Stimulated activated CD4-positive, alpha-beta T cell treated with anti-CD3 and anti-CD28 coated beads, Interleukin-12 subunit alpha, Interleukin-12 subunit beta, amount 100 ng/mL, for 48 hours (primary cell): ENCODE data around the gene CD63.
"Not testable (repeated sequence)": the region's sequence is repeated elsewhere in the genome, so short reads cannot be mapped to it uniquely, and the experiment has no call there.

Experiments
- DNase-seq, 3 donors: peaks; one replicate each; pipeline ENCODE4 v3.0.0-alpha.2; 2020; ENCODE audit warnings: low read depth in 2 of 3, low spot score in 1 of 3

The CD63 gene

GRCh38 chr12:55728939-55729818, at the start of gene CD63:
Gene CD63 (minus strand): TSS chr12:55729009. CDS start chr12:55728341, 668 bp downstream.
- peak in 2 of 3 donors; percentile 62 to 71 for DNase-seq

DNA sequence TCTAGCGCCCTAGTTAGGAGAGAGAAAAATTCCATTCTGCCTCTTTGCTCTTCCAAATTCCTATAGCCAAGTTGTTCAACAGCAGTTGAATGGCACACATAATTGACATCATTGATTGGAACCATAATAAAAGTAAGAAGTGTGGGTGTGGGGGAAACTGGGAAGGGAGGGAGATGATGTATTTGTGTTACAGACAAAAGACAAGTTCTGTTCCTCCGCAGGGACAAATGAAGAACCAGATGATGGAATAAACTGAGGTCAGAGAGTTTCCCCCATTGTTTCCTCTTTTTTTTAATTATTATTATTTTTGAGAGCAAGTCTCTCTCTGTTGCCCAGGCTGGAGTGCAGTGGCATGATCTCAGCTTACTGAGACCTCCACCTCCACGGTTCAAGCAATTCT, 49.0 kb upstream of the CD63 start:
- no peak for DNase-seq

DNA sequence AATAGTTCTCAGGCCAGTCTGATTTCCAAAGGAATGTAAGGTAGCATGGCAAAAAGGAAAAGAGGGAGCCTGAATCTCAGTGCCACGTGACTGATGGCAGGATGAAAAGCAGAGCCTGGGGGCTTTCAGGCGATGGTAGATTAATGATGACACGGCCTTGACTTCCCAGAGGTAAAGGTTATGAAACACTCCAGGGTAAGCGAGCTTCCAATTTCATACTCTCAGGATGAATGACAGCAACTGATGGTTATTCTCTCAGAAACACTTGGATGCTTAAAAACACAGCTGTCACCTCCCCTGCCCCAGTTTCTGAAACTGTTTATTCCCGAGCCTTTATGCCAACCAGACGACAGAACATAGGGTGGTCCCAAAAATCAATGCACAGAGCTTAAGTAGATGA, 42.9 kb upstream of the CD63 start:
- no peak for DNase-seq

DNA sequence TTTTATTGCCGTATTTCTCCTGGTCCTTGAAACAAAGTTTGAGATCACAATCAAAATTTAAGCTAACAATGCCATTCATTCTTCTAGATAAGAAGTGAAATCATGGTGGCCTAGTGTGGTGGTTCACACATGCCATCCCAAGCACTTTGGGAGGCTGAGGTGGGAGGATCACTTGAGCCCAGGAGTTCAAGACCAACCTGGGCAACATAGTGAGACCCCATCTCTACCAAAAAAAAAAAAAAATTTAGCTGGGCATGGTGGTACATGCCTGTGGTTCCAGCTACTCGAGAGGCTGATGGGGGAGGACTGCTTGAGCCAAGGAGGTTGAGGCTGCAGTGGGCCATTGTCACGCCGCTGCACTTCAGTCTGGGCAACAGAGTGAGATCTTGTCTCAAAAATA, 38.3 kb upstream of the CD63 start:
- DNase-seq: no peak

GRCh38 chr12:55765736-55766290, 37.0 kb upstream of the CD63 start:
- DNase-seq: no peak

DNA sequence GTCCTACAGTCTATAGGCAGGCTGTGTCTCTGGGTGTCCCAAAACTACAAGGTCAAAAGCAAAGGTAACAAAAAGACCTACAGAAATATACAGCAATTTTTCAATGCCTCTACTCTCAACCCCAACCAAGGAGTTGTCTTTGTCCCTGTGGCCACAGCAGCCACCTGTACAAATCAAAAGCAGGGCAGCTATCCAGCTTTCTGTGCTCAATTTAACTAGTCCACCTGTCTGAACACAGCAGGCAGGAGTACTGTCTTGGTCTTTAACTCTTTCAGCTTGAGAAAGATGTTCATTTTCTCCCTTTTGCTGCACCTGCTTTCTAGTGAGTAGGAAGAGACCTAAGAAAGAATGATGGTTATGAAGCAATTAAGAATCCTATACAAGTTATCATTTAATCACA, 33.8 kb upstream of the CD63 start:
- no peak for DNase-seq

GRCh38 chr12:55760663-55761062, 31.9 kb upstream of the CD63 start:
- peak; percentile 44 to 54 (median 50) for DNase-seq

- not testable (repeated sequence) for DNase-seq
Observed at GRCh38 chr12:55758575-55758974, 29.8 kb upstream of the CD63 start.

- DNase-seq: no peak
Observed at GRCh38 chr12:55757701-55758100, 28.9 kb upstream of the CD63 start.

- no peak for DNase-seq
Observed at GRCh38 chr12:55755246-55755645, 26.4 kb upstream of the CD63 start.

DNA sequence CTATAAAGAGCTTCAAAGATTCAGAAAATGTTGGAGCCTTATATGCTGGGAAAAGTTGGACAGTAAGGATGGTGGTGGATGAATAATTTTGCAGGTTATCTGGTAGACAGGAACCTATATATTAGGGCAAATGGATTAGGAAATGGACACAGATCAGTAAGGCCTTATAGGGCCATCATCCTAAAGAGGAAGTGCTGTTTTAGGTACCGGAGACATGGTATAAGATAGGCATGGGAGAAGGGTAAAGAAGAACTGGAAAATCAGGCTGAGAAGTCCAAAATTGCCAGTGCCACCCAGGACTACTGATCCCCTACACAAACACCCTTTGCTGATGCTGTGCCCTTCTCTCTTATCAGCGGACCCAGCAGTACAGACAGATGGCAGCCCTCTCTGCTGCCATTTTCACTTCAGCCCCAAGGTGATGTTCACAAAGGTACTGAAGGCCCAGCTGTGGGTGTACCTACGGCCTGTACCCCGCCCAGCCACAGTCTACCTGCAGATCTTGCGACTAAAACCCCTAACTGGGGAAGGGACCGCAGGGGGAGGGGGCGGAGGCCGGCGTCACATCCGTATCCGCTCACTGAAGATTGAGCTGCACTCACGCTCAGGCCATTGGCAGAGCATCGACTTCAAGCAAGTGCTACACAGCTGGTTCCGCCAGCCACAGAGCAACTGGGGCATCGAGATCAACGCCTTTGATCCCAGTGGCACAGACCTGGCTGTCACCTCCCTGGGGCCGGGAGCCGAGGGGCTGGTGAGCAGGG, 19.6 kb upstream of the CD63 start:
- no peak for DNase-seq

- DNase-seq: no peak
Observed at GRCh38 chr12:55746913-55747231, 18.1 kb upstream of the CD63 start.

DNA sequence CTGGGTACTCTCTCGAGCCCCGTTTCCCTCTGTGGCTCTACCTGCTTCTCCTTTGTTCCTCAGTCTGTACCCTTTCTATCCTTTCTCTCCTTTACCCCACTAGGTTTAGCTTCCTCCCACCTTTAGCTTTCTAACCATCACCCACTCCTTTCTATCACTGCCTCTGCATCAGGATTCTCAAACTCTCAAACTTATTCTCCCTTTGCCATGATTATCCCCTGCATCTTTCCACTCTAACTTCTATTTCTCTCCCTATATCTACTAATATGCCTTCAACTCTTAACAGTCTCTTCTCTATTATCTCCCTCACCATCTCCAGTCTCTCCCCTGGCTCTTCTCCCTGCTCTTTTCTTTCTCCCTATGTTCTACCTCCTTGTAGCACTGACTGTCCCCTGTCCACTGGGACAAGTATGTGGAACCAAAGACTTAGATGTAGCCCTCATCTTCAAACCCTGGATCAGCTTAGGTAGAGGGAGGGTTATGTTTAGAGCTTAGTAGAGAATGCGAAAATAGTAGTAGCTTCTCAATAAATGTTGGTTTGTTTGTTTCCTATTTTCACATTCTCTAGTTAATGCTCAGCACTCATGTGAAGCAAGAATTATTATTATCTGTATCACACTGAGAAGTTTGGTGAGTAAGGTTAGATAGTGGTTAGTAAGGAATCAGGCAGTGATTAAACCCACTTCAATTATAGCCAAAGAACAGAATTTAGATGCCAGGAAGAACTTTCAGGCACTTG, 17.5 kb upstream of the CD63 start:
- DNase-seq: no peak

GRCh38 chr12:55745361-55746173, 16.8 kb upstream of the CD63 start:
- DNase-seq: no peak

- DNase-seq: no peak
Observed at GRCh38 chr12:55744340-55745030, 15.7 kb upstream of the CD63 start.

DNA sequence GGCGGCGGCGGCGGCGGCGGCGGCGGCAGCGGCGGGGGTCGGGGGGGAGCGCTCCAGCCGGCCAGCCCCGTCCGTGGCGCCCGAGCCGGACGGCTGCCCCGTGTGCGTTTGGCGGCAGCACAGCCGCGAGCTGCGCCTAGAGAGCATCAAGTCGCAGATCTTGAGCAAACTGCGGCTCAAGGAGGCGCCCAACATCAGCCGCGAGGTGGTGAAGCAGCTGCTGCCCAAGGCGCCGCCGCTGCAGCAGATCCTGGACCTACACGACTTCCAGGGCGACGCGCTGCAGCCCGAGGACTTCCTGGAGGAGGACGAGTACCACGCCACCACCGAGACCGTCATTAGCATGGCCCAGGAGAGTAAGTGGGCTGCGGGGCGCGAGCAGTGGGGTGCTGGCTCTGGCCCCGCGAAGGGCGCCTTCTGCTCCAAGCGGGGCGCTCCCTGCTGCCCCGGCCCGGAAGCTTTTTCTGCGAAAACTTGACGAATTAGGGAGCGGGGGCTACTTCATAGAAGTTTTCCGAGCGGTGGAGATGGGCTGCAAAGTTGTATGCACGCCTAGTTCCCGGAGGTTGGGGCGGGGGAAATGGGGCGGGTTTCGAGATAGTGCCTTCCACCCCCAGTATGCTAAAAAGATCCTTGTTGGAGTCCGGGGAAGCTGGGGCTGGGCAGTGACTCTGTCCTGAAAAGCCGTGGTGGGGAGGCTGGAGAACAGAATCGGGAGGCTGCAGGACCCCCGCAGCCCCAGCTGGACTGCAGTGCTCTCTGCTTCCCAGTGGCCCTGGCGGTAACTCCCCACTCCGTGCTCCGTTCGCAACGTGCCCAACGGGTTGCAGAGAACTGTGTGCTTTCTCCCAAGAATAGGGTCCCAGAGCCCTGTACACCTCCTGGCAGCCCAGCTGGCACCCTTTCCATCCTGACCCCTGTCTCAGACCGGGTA, 14.9 kb upstream of the CD63 start:
- DNase-seq: peak in 2 of 3 donors; percentile 37 to 44

DNA sequence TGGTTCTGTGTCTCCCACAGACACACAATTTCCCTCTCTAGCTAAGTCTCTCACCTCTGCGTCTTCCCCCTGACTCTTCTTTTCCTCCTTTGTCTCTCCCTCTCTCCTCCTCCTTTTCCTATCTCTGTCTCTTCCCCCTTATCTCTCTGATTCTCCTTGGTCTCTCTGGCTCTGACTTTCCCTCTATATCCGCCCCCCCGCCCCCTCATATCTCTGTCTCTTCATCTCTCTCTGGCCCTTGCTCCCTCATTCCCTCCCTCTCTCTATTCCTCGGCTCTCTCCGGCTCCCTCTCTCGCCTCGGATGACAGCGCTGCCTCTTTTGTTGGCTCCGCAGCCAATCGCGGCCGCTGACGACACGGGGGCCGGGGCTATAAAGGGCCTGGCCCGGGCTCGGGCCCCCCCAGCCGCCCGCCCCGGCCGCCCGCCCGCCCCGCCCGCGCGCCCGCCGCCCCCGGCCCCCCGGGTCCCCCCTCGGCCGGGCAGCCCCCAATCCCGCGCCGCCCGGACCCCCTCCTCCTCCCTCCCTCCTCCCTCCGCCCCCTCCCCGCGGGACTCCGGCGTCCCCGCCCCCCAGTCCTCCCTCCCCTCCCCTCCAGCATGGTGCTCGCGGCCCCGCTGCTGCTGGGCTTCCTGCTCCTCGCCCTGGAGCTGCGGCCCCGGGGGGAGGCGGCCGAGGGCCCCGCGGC, 14.1 kb upstream of the CD63 start, which contains the start of gene GDF11:
TSS of gene GDF11 (plus strand) at position 404 of the 687 bp plus-strand sequence. CDS start at position 599, 195 bp downstream.
- DNase-seq: peak; percentile 48 to 71 (median 54)
